Measurements from ENCODE around the gene CCR9. TPM values are rescaled to one million over a fixed set of nuclear protein-coding genes. Genes with fewer than 3 reads are reported as not detected.
"Not testable (repeated sequence)": the region's sequence is repeated elsewhere in the genome, so short reads cannot be mapped to it uniquely, and the experiment has no call there.

CCR9 gene
- under 1 TPM in 1 of 2 donors, not detected in 1; 0.14 TPM for total RNA-seq

GRCh38 chr3:45885979-45886705 lies at the start of gene CCR9:
TSS of gene CCR9 (plus strand) at chr3:45886543. CDS start at chr3:45894934, 8,391 bp downstream.
- H3K9me3 Mint-ChIP-seq: no peaks in the 10 kb centered on the region
- no peak within 1 kb of the TSS for H3K4me3 Mint-ChIP-seq
- no peaks in the 10 kb centered on the region for H3K36me3 Mint-ChIP-seq (ENCODE audit: insufficient read depth in 2 of 2)
- no peak within 1 kb of the TSS for H3K27ac Mint-ChIP-seq
- ATAC-seq (replicated peaks in 1 of 2): no peak
- no peak for DNase-seq
- H3K4me1 Mint-ChIP-seq (ENCODE audit: low read depth): peaks cover 49% of the 10 kb centered on the region
- H3K27me3 Mint-ChIP-seq (ENCODE audit: low read depth): peaks cover 62% of the 10 kb centered on the region

GRCh38 chr3:45838466-45838865 lies 47.9 kb upstream of the CCR9 start:
- ATAC-seq (replicated peaks in 1 of 2) (no peak), DNase-seq (no peak)
- Mint-ChIP-seq H3K4me3 (no peak overlapping the region), H3K27ac (no peak overlapping the region), H3K9me3 (no peaks in the 10 kb centered on the region), H3K36me3 (ENCODE audit: insufficient read depth in 2 of 2) (no peaks in the 10 kb centered on the region), H3K4me1 (ENCODE audit: low read depth) (peaks cover 15% of the 10 kb centered on the region), H3K27me3 (ENCODE audit: low read depth) (no peaks in the 10 kb centered on the region)

- DNase-seq (peak in 1 of 2 donors; percentile 24), ATAC-seq (replicated peaks in 1 of 2) (peak in 1 of 2 donors; percentile 53)
- Mint-ChIP-seq H3K4me1 (ENCODE audit: low read depth) (peaks cover 15% of the 10 kb centered on the region), H3K27me3 (ENCODE audit: low read depth) (no peaks in the 10 kb centered on the region), H3K27ac (peak overlapping the region; percentile 88), H3K4me3 (peak overlapping the region; percentile 92 to 95), H3K36me3 (ENCODE audit: insufficient read depth in 2 of 2) (no peaks in the 10 kb centered on the region), H3K9me3 (no peaks in the 10 kb centered on the region)
These were observed 45.0 kb upstream of the CCR9 start for GRCh38 chr3:45841420-45841756.

- peak within 1 kb of the TSS; percentile 92 to 95 for H3K4me3 Mint-ChIP-seq
- no peaks in the 10 kb centered on the region for H3K27me3 Mint-ChIP-seq (ENCODE audit: low read depth)
- peaks cover 15% of the 10 kb centered on the region for H3K4me1 Mint-ChIP-seq (ENCODE audit: low read depth)
- H3K36me3 Mint-ChIP-seq (ENCODE audit: insufficient read depth in 2 of 2): no peaks in the 10 kb centered on the region
- peak within 1 kb of the TSS; percentile 88 for H3K27ac Mint-ChIP-seq
- DNase-seq: peak; percentile 89
- peak; percentile 93 to 94 for ATAC-seq (replicated peaks in 1 of 2)
- no peaks in the 10 kb centered on the region for H3K9me3 Mint-ChIP-seq
These were observed 44.4 kb upstream of the CCR9 start, which contains the start of gene LZTFL1 for GRCh38 chr3:45841757-45842491. TSS of gene LZTFL1 (minus strand) at chr3:45842119. CDS start at chr3:45841991, 128 bp downstream.

- Mint-ChIP-seq H3K27ac (no peak overlapping the region), H3K36me3 (ENCODE audit: insufficient read depth in 2 of 2) (no peaks in the 10 kb centered on the region), H3K4me1 (ENCODE audit: low read depth) (peaks cover 15% of the 10 kb centered on the region), H3K9me3 (no peaks in the 10 kb centered on the region), H3K4me3 (peak overlapping the region; percentile 92 to 95), H3K27me3 (ENCODE audit: low read depth) (peaks cover 3% of the 10 kb centered on the region)
- ATAC-seq (replicated peaks in 1 of 2) (no peak), DNase-seq (no peak)
These were observed 43.3 kb upstream of the CCR9 start for GRCh38 chr3:45842851-45843625.

- DNase-seq (no peak), ATAC-seq (replicated peaks in 1 of 2) (no peak)
- H3K27ac Mint-ChIP-seq: no peak overlapping the region
- H3K36me3 Mint-ChIP-seq (ENCODE audit: insufficient read depth in 2 of 2): no peaks in the 10 kb centered on the region
- peaks cover 15% of the 10 kb centered on the region for H3K4me1 Mint-ChIP-seq (ENCODE audit: low read depth)
- no peak overlapping the region for H3K4me3 Mint-ChIP-seq
- no peaks in the 10 kb centered on the region for H3K9me3 Mint-ChIP-seq
- H3K27me3 Mint-ChIP-seq (ENCODE audit: low read depth): peaks cover 7% of the 10 kb centered on the region
These were observed 41.7 kb upstream of the CCR9 start for GRCh38 chr3:45844616-45845015.

- ATAC-seq (replicated peaks in 1 of 2) (no peak), DNase-seq (no peak)
- Mint-ChIP-seq H3K36me3 (ENCODE audit: insufficient read depth in 2 of 2) (no peaks in the 10 kb centered on the region), H3K27me3 (ENCODE audit: low read depth) (peaks cover 40% of the 10 kb centered on the region), H3K9me3 (no peaks in the 10 kb centered on the region), H3K27ac (no peak overlapping the region), H3K4me3 (no peak overlapping the region), H3K4me1 (ENCODE audit: low read depth) (no peaks in the 10 kb centered on the region)
These were observed 38.0 kb upstream of the CCR9 start for GRCh38 chr3:45848392-45848791.

GRCh38 chr3:45852828-45853227 lies 33.5 kb upstream of the CCR9 start:
- ATAC-seq (replicated peaks in 1 of 2) (no peak), DNase-seq (no peak)
- H3K9me3 Mint-ChIP-seq: peaks cover 4 to 8% of the 10 kb centered on the region in 2 donors
- H3K27ac Mint-ChIP-seq: no peak overlapping the region
- H3K27me3 Mint-ChIP-seq (ENCODE audit: low read depth): peaks cover 79% of the 10 kb centered on the region
- H3K4me1 Mint-ChIP-seq (ENCODE audit: low read depth): peaks cover 6% of the 10 kb centered on the region
- H3K36me3 Mint-ChIP-seq (ENCODE audit: insufficient read depth in 2 of 2): peaks cover 8 to 14% of the 10 kb centered on the region in 2 donors
- H3K4me3 Mint-ChIP-seq: no peak overlapping the region

- not testable (repeated sequence) for H3K4me3 Mint-ChIP-seq; H3K27ac Mint-ChIP-seq; ATAC-seq (replicated peaks in 1 of 2); H3K9me3 Mint-ChIP-seq; DNase-seq
- Mint-ChIP-seq H3K4me1 (ENCODE audit: low read depth) (peaks cover 20% of the 10 kb centered on the region), H3K36me3 (ENCODE audit: insufficient read depth in 2 of 2) (peaks cover 8 to 14% of the 10 kb centered on the region in 2 donors), H3K27me3 (ENCODE audit: low read depth) (peaks cover 78% of the 10 kb centered on the region)
These were observed 30.0 kb upstream of the CCR9 start for GRCh38 chr3:45856323-45856722.

GRCh38 chr3:45857024-45857423 lies 29.3 kb upstream of the CCR9 start:
- H3K4me1 Mint-ChIP-seq (ENCODE audit: low read depth): peaks cover 26% of the 10 kb centered on the region
- H3K36me3 Mint-ChIP-seq (ENCODE audit: insufficient read depth in 2 of 2): peaks cover 8 to 14% of the 10 kb centered on the region in 2 donors
- ATAC-seq (replicated peaks in 1 of 2); H3K4me3 Mint-ChIP-seq; H3K9me3 Mint-ChIP-seq; DNase-seq; H3K27ac Mint-ChIP-seq: not testable (repeated sequence)
- H3K27me3 Mint-ChIP-seq (ENCODE audit: low read depth): peaks cover 78% of the 10 kb centered on the region

- Mint-ChIP-seq H3K4me3 (no peak overlapping the region), H3K27me3 (ENCODE audit: low read depth) (peaks cover 79% of the 10 kb centered on the region), H3K36me3 (ENCODE audit: insufficient read depth in 2 of 2) (peaks cover 16 to 28% of the 10 kb centered on the region in 2 donors), H3K27ac (no peak overlapping the region), H3K9me3 (peaks cover 10 to 16% of the 10 kb centered on the region in 2 donors), H3K4me1 (ENCODE audit: low read depth) (peaks cover 33% of the 10 kb centered on the region)
- DNase-seq (no peak), ATAC-seq (replicated peaks in 1 of 2) (no peak)
These were observed 27.4 kb upstream of the CCR9 start for GRCh38 chr3:45858809-45859543.

GRCh38 chr3:45860481-45860880 lies 25.9 kb upstream of the CCR9 start:
- peaks cover 75% of the 10 kb centered on the region for H3K27me3 Mint-ChIP-seq (ENCODE audit: low read depth)
- H3K27ac Mint-ChIP-seq: no peak overlapping the region
- peak overlapping the region in 1 of 2 donors; percentile 73 for H3K4me3 Mint-ChIP-seq
- H3K4me1 Mint-ChIP-seq (ENCODE audit: low read depth): peaks cover 42% of the 10 kb centered on the region
- peaks cover 16 to 26% of the 10 kb centered on the region in 2 donors for H3K36me3 Mint-ChIP-seq (ENCODE audit: insufficient read depth in 2 of 2)
- DNase-seq (no peak), ATAC-seq (replicated peaks in 1 of 2) (no peak)
- peaks cover 10 to 16% of the 10 kb centered on the region in 2 donors for H3K9me3 Mint-ChIP-seq

Measured in activated T-cell treated with anti-CD3 and anti-CD28 coated beads, Interleukin-2, amount 50 U/mL, for 72 hours (primary cell).